OCI-LY3 (cell line): ENCODE results near the gene KCNG4.

Source experiments
- CTCF ChIP-seq: fragments of 200-600, 300-600 bp; sonication (generic); IDR thresholded peaks from 2 replicates; pipeline ENCODE4 v1.5.1; 2014; ENCODE audit warnings: antibody characterized with exemption, low read length, low read depth
- EZH2phosphoT487 ChIP-seq: fragments of 200-600 bp; shearing (Covaris generic); IDR thresholded peaks from 2 replicates; pipeline ENCODE4 v1.6.1; 2018; ENCODE audit warnings: antibody characterized with exemption, mixed run types, low read depth

DNA sequence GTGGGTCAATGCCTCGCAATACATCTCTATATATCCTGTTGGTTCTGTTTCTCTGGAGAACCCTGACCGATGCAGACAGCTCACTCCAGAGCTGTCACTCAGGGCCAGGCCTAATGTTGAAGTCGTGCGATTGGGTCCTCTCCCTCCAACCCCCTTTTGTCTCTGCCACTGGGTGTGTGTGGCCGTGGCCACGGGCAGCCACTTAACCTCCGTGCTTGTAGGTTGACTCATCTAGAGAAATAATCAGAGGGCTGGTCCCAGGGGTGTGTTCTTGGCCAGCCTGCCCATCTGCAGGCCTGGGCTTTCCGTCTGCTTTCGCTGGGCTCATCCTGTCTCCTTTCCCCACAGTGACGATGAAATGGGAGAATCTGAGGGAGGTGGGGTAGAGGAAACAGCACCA lies 41.4 kb downstream of the KCNG4 start:
- TF ChIP-seq EZH2phosphoT487 = no peak
- TF ChIP-seq CTCF = no peak
